ENCODE data around the gene TNKS1BP1.
"Not testable (repeated sequence)": the region's sequence is repeated elsewhere in the genome, so short reads cannot be mapped to it uniquely, and the experiment has no call there.

Gene TNKS1BP1

DNA sequence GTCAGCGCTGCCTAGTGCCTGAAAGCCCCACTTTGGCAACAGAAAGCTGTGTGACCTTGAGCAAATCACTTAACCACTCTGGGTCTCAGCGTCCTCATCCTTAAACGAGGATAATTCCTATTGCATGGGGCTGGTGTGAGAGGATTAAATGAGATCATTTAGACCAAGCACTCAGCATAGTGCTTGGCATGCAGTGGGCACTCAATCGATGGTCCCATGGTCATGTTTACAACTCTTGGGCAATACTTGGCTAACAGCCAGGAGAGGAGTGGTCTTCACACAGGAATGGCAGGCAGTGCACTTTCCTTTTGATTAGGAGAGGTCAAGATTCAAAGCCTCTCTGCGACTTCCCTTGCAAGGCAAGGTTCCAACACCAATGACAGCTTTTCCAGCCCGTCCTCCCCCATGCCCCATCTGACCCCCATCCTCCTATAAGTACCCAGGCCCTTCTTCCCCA is 14.1 kb downstream of the TNKS1BP1 start:
- DNase-seq = no peak

DNA sequence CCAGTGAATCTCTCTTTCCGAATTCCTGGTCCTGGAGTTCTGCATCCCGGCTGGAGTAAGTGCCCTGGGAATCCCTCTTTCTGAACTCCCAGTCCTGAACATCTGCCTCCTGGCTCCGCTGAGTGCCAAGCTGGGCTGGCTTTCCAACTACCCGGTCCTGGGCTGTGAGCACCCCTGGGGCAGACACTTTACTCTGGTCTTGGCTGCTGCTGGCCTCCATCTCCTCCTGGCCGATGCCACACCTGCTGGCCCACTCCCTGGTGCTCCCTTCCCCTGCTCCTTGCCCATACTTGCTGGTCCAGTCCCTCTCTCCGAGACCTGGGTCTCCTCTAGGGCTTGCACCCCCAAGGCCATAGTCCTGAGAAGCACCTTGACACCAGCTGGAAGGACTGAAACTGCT is 14.7 kb downstream of the TNKS1BP1 start:
- no peak for DNase-seq

DNA sequence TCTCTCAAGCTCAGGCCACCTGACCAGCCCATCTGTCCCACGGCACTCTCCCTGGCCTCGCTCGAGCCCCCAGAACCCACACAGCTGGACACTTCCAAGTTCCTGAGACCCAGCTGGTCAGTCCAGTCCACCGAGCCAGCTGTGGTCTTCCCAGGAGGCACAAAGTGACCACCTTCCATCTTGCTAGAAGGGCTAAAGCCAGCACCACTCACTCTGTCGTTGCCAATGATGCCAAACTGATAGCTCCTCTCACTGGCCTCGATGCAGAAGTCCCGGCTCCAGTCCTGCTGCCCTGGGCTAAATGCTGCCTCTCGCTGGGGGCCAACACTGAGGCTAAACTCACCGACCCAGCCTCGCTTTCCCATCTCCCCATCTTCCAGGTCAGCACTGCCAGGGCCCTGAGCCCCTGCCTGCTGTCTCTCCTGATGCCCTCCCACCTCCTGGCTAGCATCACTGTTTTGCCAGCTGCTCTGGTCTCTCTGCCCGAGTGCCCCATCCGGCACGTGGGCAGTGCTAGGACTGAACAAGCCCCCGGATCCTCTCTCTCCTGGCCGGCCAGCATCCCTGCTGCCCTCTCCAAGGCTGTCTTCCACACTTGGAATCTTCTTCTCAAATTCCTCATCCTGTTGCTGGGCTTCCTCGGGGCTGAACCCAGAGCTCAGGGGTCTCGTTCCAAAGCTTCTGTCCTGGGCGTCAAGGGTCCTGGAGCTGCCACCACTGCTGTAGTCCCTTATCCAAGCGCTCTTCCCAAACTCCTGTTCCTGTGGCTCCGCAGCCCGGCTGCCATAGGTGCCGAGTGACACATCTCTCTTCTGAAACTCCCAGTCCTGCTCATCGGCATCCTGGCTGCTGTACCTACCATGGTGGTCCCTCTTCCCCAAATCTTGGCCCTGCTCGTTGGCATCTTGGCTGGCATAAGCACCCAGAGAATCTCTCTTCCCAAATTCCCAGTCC is 15.4 kb downstream of the TNKS1BP1 start:
- no peak for DNase-seq

DNA sequence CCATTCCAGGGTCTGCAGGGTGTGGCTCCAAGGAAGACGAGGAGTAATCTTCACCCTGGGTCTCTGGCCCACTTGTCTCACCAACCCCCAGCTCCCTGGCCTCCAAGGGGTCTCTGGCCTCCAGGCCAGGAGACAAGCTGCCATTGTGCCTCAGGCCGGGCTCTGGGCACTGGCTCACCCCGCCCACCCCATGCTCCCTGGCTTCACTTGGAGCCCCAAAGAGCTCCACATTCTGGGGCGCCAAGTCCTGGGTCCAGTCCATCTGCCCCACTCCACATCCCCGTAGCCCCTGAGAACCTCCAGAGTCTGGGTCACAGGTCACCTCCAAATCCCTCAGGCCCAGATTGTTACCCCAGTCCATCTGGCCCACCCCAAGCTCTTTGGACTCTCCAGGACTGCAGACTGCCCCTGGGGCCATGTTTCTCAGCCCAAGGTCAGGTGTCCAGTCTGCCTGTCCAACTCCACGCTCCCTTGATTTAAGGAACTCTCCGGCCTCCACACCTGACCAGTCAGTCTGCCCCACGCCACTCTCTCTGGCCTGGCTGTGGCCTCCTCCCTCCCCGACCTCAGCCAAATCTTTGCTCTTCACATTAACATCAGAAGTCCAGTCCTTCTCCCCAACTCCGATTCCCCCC is 16.2 kb downstream of the TNKS1BP1 start:
- no peak for DNase-seq

DNA sequence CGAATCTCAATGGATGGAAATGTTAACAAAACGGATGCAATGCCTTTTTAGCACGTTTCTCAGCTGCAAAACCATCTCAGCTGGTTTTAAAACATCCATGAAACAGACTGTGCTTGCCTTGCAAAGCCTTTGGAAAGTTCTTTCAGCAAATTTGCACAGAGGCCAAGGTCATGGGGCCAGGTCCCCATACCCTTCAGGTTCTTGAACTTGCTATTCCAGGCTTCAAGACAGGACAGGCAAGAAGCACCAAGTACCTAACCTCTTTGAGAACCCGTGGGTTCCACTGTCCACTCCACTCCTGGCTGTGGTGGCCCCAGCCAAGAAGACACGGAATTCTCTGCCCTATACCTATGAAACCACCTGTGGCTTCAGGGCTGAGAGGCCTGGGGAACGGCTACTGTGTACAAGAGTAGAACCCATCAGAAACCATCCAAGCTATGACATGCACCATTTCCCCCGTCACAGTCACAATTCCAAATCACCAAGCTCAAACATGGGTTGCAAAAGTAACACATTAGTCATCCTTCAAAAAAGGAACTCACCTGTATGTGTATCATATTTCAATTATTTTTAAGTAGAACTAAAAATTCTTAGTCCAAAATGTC is 17.0 kb downstream of the TNKS1BP1 start:
- no peak for DNase-seq

DNA sequence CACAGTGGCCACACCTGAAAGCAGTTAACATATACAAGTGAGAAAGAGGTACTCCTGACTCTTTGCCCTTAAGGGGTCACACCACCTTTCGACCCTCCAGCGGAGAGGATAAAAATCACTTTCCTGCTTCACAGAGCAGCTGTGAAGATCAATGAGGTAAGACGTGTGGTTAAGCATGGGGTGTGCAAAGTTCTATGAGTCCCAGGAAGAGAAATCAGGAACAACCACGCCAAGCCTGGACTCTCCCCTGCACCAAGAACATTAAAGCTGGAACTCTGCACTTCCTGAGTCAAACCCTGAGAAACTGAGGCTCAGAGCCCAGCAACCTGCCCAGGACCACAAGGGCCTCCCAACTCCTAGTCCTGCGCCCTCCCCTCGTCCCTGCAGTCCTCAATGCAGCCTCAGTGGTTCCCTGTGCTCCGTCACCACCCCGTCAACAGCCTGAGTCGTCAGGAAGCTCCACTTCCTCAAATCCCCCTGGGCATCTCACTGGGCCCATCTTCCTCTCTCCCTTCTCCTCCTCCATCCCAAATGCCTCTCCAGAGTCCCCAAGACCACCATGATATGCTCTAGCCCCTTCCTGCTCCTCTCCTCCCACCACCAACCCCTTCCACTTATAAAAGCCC is 17.7 kb downstream of the TNKS1BP1 start:
- peak; percentile 45 for DNase-seq

DNA sequence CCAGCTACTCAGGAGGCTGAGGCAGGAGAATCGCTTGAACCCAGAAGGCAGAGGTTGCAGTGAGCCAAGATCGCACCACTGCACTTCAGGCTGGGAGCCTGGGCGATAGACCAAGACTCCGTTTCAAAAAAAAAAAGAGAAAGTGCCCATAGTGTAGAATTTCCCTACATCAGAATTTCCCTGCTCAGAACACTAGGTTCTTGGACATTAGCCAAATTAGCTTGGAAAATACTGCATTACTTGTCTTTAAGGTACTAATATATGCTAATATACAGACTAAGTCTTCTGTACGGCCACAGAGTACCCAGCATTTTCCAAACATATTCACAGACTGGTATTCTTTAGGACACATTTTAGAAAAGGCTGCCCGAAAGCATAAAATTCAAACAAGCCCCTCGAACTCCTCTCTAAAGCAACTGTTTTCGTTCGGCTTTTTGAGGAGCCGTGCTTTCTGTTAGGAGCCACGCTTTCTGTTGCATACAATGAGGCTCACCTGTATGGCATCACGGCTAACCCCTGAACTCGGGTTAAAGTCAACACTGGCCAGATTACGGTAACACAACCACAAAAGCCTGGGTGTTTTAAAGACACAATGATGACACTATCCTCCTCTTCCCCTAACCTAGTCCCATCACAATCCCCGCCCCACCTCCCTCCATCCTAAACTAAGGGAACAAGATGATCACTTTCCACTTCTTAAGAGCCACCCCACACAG is 18.4 kb downstream of the TNKS1BP1 start:
- DNase-seq = no peak

DNA sequence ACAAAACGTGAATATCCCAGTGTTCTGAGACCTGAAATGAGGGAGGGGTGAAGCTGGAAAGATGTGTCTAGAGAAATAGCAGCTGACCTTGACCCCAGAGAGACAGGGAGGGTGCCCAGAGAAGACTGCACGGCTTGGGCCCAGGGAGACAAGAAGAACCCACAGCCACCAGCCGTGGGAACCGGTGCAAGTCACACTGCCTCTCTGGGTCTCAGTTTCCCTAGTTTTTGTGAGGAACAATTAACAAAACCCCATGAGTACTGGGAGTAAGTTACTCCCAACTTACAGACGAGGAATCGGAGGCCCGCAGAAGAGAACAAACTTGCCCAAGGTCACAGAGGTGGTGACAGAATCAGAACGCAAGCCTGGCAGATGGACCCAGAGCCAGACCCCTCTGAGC is 19.2 kb downstream of the TNKS1BP1 start:
- no peak for DNase-seq

DNA sequence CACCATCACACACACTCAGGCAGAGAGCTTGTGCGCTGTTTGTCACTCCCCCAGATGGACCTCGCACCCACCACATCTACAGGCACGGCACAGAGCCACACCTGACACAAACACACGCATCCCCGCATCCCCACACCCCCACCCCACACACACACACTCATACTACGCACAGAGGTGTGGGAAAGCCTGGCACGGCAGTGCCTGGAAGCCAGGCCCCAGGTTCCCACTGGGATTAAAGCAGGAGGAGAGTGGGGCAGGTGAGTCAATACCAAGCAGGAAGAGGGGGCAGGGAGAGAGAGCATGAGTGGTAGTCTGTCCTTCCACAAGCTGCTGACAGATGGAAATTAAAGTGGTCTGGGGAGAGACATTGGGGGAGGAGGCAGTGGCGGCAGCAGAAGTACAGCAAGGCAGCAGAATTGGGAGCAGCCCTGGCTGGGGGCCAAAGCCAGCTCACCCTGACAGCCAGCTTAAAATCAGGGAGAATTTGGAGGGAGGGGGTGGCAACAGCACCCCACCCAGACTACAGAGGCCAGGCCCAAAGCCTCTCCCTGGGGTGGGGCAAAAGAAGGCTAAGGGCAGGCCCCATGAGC is 20.7 kb downstream of the TNKS1BP1 start:
- no peak for DNase-seq

DNA sequence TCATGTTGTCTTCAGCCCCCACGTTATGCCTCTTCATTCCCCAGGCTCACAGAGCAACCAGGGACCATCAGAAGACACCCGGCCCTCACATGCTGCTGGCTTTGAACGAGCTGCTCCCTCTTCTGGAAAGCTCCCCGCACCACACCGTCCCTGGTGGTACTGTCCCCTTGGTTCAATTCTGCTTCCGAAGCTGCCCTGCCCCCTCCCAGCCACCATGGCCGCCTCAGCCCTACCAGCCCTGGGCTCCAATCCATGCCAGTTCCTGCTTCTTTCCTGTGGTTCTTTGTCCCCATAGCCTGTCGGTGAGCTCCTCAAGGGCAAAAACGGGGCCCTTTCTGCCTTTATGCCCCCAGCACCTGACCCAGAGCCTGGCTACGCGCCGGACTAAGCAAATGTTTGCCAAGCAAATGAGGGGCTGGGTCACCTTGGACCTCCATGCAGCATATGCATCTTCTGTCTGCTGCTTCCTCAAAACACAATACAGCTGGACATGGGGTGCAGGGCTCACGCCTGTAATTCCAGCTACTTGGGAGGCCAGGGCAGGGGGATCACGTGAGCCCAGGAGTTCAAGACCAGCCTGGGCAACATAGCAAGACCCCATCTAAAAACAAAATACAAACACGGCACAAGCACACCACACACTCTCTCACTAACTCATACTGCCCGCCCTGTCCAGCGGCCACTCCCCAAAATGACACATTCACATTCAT is 21.3 kb downstream of the TNKS1BP1 start:
- no peak for DNase-seq

DNA sequence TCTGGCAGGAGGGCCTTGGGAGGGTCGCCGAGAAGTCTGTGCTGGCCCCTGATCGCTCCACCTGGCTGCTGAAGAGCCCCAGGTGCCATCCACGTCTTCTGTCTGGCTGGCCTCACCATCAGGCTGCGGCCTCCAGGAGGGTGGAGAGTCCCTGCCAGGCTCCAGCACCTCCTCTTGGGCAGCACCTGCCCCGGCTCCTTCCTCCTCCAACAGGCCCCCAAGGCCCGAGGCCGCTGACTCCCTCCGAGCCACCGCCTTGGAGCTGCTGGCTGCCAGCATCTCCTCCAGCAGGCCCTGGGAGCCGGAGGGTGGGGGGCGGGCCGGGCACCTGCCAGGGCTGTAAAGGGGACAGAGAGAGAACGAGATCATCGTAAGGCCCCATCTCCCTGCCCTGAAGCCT is 22.3 kb downstream of the TNKS1BP1 start:
- no peak for DNase-seq

DNA sequence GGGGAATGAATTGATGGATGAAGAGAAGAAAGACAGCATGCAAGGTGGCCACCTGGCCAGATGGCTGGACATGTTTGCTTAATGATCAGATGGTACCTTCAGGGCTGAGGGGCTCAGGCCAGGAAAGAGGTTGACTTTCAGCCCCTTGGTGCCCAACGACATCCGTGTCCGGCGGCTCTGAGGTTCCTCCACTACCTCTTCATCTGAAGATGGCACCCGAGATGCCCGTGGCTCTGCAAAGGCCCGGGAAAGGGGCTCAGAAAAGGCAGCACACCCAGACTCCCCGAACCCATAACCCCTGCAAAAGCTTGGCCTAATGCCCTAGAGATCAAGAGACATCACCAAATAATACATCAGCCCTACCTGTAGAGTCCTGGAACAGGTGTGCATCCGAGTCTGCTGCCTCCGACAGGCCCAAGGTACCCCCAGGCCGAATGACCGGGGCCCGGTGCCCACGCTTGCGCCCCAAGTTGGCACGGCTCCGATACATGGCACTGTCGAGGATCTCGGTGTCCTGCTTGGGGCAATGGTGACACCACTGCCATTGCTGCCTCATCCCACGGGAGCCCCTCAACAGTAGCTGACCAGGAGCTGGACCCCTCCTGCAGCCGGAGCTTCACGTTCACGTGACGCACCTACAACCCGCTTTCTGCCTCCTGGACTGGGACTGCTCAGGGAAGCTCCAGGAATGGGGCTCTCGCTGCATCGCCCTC is 22.9 kb downstream of the TNKS1BP1 start:
- DNase-seq = no peak

DNA sequence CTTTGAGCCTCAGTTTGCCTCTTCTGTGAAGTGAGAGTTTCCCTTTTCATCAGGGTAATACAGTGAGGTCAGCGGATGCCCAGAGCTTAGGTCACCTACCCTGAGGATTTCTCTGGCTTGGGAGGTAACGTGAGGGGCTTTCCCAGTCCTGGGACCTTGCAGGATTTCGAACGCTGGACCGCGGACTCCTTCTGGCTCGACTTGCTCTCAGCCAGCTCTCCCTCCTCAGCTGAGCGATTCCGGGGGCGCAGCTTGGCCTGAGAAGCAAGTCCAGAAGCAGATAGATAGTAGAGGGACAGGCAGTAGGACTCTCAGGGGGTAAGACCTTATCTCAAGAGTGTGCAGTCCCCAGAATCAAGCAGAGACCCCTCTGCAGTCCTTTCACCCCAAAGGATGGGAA is 24.0 kb downstream of the TNKS1BP1 start:
- DNase-seq = no peak

DNA sequence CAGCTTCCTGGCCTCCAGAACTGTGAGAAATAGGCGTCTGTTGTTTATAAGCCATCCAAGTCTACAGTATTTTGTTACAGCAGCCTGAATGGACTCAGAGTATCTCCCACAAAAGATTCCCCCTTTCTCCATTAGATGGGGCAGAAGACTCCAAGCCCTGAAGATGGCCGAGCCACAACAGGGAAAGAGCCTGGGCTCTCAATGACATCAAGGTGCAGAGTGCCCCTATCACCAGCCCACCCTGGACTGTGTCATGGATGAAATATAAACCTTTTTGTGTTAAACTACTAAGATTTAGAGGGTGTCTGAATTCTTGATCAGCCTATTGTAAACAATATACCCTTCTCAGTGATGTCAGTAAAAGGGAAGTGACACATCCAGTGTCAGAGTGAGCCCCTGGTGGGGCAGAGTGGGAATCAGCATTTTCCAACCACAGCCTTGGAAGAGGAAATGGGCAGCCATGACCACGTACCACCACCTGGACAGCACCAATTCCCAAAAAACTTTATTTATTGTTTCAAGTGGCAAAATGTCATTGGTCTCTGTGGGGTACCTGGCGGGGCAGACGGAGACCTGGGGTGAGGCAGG is 25.5 kb downstream of the TNKS1BP1 start:
- DNase-seq = no peak

DNA sequence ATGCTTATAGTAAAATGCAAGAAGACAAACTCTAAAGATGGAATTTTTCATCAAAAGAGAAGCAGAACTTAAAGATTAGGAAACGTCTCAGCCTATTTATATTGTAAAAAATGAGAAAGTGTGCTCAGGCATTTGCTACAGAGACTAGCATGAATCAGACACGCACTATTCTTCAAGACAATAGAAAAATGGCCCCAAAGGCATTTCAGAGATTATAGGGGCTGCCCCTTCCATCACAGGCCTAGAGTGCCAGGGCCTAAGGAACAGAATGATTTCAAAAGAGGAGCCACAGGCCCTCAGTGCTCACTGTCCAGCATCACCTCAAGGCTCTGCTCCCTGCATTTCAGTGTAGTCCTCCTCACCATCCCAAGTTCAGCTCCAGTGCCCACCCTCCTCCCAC is 27.5 kb downstream of the TNKS1BP1 start:
- no peak for DNase-seq

DNA sequence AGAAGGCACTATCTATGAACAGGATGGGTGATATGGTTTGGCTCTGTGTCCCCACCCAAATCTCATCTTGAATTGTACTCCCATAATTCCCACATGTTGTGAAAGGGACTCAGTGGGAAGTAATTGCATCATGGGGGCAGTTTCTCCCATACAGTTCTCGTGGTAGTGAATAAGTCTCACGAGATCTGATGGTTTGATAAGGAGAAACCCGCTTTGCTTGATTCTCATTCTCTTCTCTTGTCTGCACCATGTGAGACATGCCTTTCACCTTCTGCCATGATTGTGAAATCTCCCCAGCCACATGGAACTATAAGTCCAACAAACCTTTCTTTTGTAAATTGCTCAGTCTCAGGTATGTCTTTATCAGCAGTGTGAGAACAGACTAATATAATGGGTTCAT is 28.5 kb downstream of the TNKS1BP1 start:
- DNase-seq = not testable (repeated sequence)

DNA sequence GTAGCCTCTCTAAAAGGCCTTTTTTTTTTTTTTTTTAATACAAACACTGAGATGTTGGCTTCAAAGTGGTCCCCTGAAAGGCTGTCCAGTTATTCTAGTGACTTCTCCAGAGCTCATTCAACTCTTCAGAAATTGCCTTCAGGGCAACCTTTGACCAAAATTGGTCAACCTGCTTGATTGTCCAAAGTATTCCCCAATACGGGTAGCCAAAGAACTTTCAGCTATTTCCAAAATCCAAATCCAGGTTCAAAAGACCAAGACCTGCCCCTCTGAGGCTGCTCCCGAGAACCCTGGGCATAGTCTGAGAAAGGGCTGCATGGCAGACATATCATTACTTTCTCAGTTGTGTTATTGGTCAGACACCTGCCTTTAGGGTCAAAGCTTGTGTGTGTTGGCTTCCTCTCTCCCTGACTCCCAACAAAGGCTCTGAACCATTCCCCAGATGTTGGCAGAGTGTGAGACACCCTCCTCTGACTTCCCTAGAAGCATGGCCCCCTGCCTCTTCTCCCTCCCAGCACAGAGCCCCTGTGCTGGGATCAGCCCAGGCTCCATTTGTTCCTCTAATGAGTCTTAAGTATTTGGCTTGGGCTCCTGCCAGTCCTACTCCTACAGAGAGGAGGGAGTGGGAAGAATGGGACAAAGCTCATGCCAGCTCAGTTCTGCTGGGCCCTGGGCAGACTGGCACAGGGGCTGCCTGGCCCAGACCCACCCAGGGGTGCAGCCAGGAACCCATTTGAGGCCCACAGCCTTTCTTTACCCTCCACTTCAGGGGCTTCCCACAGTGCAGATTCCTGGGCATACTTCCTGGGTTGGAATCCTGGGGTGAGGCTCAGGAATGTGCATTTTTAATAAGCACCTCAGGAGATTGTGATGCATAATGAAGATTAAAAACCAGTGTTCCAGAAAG is 30.3 kb downstream of the TNKS1BP1 start:
- DNase-seq = no peak

DNA sequence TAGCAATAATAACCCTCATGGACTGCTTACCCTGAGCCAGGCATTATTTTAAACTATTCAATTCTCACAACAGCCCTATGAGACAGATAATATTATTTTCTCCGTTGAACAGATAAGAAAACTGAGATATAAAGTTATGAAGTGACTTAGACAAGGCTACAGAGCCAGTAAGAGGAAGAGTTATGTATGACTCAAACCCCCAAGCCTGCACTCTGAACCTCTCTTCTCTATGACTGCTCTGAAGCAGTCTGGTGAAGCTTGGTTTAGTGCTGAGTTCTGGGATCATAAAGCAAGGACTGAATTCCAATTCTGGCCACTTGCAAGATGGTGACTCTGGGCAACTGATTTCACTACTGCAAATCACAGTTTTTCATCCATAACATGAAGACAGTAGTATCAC is 34.5 kb downstream of the TNKS1BP1 start:
- no peak for DNase-seq
